ENCODE data around the gene FREY1.

The FREY1 gene, protein sequence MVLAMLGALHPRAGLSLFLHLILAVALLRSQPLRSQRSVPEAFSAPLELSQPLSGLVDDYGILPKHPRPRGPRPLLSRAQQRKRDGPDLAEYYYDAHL

DNA sequence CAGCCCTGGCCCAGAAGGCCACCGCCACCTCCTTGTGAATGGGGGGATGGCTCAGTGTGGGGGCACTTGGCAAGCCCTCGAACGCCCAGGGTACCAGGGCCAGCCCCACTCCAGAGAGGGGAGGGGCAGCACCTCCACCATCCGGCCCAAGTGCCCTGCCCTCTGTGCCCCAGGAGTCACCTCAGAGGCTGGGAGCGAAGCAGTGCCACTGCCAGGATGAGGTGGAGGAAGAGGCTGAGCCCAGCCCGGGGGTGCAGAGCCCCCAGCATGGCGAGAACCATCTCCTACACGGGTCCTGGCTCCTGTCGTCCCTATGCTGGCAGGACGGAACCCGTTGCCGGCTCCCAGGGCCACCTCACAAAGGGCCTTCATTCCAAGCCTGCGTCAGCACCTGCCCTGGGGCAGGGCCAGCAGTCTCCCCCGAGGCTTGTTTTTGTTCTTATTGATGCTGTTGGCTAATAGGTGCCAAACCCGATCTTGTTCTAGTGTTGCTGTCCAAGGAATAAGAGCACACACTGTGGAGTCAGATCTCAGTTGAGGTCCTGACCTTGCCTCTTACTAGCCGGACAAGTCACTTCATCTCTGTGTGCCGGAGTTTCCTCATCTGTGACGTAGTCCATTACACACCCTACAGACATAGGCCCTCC lies at the start of gene FREY1:
Gene FREY1, minus strand, starts transcription at position 307 of the 647 bp plus-strand sequence. Its CDS starts 26 bp downstream, at position 281.
- no peak for DNase-seq (ENCODE audit: low spot score)

- no peak for DNase-seq (ENCODE audit: low spot score)
These were observed 42.9 kb upstream of the FREY1 start for GRCh38 chr11:45949992-45950407.

DNA sequence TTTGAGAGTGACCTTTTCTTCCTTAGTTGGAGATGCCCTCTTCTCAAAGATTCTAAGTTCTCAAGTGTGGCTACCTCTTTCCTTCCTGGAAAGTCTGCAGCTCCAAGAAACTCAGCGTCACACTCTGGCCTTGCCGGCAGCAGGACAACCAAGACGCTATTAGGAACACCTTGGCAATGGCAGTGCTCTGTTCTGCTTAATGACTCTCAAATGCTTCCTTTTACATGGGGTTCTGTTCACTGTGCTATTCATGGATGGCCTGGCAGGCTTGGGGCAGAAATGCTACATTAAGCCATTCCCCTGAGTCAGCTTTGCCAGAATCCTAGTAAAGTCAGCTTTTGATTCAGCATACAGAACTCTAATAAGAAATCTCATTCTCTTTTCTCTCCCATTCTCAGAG lies 41.3 kb upstream of the FREY1 start:
- DNase-seq (ENCODE audit: low spot score), result no peak

DNA sequence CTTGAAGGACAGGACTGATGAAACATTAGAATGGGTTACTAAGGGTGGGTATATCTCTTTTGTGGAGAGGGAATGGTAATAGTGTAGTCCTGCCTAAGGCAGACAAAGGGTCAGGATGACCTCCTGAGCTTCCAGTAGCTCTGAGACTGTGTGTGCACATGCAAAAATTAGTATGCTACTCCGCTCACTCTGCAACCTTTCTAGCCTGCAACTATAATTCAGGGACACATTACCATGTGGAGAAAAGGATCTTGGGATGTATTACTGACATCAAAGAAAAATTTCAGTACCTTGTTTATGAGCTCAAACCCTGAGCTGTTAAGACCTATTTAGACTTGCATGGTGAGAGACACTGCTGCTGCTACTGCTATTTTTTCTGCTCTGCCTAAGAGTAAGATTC lies 40.8 kb upstream of the FREY1 start:
- no peak for DNase-seq (ENCODE audit: low spot score)

DNA sequence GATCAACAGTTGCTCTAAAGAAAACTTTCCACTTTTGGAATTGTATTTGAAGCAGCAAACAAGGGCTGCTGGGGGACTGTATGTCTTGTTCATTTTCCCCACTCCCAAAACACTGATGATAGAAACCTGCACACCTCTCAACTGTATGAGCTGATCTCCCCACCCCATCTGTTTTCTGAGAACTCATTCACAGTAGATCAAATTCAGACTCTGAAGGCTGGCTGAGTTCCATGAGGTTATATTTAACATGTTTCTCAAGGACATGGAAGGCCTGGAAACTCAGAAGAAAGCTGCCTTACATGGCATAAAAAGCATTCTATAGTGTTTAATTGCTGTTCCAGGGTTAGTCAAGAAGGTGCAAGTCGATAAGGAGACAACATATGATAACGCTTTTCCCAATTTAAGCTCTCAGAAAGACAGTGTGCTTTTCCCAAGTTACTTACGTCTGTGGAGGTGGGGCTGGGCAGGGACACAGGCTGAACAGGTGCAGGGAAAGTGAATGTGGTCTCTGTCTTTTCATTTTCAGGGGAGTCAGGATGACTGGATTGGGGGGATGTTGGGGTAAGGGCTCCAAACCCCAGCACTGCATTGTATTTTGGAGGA lies 38.4 kb upstream of the FREY1 start:
- DNase-seq (ENCODE audit: low spot score), result no peak

- no peak for DNase-seq (ENCODE audit: low spot score)
These were observed 35.3 kb upstream of the FREY1 start for GRCh38 chr11:45942381-45942780.

- no peak for DNase-seq (ENCODE audit: low spot score)
These were observed 34.2 kb upstream of the FREY1 start for GRCh38 chr11:45941285-45941684.

GRCh38 chr11:45939836-45940235 lies 32.8 kb upstream of the FREY1 start:
- no peak for DNase-seq (ENCODE audit: low spot score)

GRCh38 chr11:45937916-45938315 lies 30.8 kb upstream of the FREY1 start:
- no peak for DNase-seq (ENCODE audit: low spot score)

DNA sequence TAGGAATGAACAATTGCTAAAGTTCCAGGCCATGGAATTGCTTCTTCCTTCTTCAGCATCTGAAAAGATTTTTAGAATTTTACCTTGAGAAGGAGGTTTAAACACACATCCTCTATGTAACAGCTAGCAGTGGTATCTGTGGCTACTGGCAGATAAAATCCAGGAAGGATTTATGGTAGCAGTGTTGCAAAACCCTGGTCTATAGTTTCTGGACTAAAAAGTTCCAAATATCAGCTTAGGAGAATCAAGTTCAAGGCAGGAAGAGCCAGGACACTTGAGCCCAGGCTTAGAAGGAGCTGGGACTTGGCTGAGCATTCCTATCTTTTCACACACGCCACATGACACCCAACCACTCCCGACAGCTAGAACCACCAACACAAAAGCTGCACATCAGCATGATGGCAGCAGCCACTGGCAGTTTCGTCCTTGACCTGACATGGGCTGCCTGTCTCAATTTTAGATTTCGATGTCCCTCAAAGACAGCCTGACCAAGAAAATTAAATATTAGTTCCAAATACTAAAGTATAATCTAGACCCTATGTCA lies 29.5 kb upstream of the FREY1 start:
- DNase-seq (ENCODE audit: low spot score), result no peak

DNA sequence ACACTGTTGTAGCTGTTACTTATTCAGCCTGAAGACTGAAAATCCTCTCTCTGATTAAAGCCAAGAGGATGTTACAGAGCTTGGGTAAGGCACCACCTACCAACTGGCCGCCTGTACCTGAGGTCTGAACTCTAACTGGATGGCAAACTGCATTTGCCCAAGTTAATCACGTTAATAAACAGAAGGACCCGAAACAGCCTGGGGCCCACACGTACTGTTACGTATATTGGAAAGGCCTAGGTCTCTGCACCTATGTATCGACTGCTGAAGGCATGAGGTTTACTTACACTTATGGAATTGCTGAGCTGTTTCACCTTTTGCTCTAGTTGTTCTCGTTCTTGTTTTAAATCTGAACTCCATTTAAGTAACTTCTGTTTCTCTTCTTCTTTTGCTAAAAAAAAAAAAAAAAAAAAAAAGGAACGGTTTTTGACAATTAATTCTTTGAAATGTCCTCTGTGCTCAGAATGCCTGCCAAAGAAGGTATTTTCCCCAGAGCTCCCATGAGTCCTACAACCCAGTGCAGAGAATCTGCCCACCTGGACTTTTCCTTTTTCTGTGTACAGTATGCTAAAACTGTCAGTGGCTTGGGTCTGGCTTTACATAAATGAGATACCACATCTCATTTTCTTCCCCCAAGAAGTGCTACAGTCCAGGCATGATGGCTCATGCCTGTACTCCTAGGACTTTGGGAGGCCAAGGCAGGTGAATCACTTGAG lies 28.4 kb upstream of the FREY1 start:
- no peak for DNase-seq (ENCODE audit: low spot score)

DNA sequence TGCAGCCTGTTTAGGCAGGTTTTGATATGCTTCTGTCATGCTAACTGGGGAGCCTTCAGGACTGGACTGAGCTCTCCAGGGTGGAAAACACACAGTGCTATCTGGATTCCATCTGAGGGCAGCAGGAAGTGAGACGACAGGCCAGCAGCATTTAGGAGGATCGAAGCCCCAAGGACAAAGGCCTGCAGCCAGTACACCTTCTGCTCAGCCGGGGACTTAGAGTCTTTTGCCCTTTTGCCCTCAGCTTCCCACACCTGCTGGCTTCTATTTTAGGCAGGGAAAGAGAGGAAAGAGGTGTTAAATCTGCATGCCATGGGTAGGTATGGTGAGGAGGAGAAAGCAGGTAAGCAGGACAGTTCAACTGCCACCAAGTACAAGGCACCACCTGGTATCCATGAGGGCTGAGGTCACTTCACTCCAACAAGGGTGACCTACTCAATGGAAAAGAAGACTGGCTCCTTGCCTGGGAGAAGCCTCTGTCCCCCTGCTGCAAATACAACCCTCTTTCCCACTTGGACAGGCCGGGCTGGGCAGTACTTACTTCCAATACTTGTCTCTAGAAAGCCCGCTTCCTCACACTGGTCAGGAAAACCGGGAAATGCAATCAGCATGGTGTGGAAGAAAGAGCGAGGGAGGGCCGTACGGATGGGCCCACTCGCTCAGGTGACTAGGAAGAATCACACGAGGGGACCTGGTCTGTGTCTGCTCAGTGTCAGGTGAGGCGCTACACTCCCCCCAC lies 27.7 kb upstream of the FREY1 start:
- no peak for DNase-seq (ENCODE audit: low spot score)

GRCh38 chr11:45933846-45934579 lies 26.9 kb upstream of the FREY1 start:
- no peak for DNase-seq (ENCODE audit: low spot score)

GRCh38 chr11:45933131-45933831 lies 26.2 kb upstream of the FREY1 start:
- DNase-seq (ENCODE audit: low spot score), result no peak

- DNase-seq (ENCODE audit: low spot score), result no peak
These were observed 25.1 kb upstream of the FREY1 start for GRCh38 chr11:45932217-45932616.

GRCh38 chr11:45931739-45932138 lies 24.7 kb upstream of the FREY1 start:
- DNase-seq (ENCODE audit: low spot score), result no peak

GRCh38 chr11:45930951-45931570 lies 24.0 kb upstream of the FREY1 start:
- DNase-seq (ENCODE audit: low spot score), result no peak

DNA sequence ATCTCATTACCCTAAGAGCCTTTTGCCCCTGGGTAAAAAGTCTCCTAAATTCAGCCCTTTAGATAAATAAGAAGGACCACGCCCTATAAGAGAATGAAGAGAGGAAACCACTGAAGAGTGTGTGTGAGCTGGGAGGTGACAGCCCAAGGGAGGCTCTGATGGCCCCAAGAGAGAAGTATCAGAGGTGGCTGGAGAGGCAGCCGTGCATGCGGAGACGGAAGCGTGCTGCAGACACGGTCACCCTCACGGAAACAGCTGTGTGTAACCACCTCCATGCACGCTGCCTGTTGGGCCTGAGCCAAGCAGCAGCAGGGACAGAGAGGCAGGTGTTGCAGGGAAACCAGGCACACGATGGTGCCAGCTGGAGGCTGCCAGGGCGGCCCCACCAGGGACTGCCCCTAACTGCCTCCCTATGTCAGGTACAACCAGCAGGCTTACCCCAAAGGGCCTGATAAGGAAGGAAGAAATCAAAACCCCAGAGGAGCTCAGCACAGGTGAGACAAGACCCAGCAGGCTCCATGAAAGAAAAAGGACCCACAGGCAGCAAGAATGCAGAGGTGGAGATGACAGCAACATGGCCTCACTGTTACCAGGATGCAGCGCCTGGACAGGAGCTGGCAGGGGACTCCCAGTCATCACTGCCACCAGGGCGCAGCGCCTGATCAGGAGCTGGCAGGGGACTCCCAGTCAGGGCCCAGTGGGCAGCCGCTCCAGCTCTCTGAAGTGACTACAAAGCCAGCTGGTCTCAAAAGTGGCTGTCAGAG lies 23.1 kb upstream of the FREY1 start:
- DNase-seq (ENCODE audit: low spot score), result no peak

- DNase-seq (ENCODE audit: low spot score), result no peak
These were observed 22.5 kb upstream of the FREY1 start for GRCh38 chr11:45929486-45930030.

Data from AG08396 (cell line).